HL-60 (cell line): Measurements from ENCODE around the gene MRPS17.

Source experiments
- DNase-seq, 2 experiments: peaks; one replicate each; pipeline ENCODE4 v3.0.0-alpha.2; 2010 to 2020; ENCODE audit warnings: low read depth in 1 of 2, low spot score in 1 of 2
- H3K27ac ChIP-seq: fragments of 250-450 bp; sonication (Bioruptor Pico); replicated peaks from 2 replicates; pipeline ENCODE4 v1.5.1; 2020; ENCODE audit warnings: mild to moderate bottlenecking, moderate library complexity
- H3K27me3 ChIP-seq: fragments of 250-450 bp; sonication (Bioruptor Pico); 2 replicates; pipeline ENCODE4 v1.5.1; 2021; ENCODE audit warnings: mild to moderate bottlenecking, moderate library complexity; ENCODE audit not compliant: insufficient read depth, poor library complexity, severe bottlenecking
- H3K4me3 ChIP-seq: replicated peaks from 2 replicates; pipeline ENCODE4 v1.5.1; 2011; ENCODE audit warnings: mild to moderate bottlenecking, control low read depth, low read length; ENCODE audit not compliant: insufficient read depth
- CTCF ChIP-seq: IDR thresholded peaks from one replicate; pipeline ENCODE4 v1.5.1; 2011; ENCODE audit warnings: low read length, control low read depth, inconsistent platforms; ENCODE audit not compliant: insufficient read depth
- GABPA ChIP-seq: IDR thresholded peaks from 2 replicates; pipeline ENCODE4 v1.6.1; 2012; ENCODE audit warnings: low read depth
- POLR2AphosphoS5 ChIP-seq: IDR thresholded peaks from 2 replicates; pipeline ENCODE4 v1.6.1; 2012; ENCODE audit warnings: low read depth
- REST ChIP-seq: IDR thresholded peaks from 2 replicates; pipeline ENCODE4 v1.6.1; 2012; ENCODE audit warnings: low read depth; ENCODE audit not compliant: insufficient replicate concordance
- SPI1 ChIP-seq: IDR thresholded peaks from 2 replicates; pipeline ENCODE4 v1.6.1; 2012; ENCODE audit warnings: low read depth, mild to moderate bottlenecking, borderline replicate concordance

MRPS17 gene

GRCh38 chr7:55962014-55962413 is 10.3 kb downstream of the MRPS17 start:
- TF ChIP-seq SPI1: no peak
- no peak overlapping the region for H3K27ac ChIP-seq
- DNase-seq: no peak
- H3K4me3 ChIP-seq: no peak overlapping the region
- H3K27me3 ChIP-seq: no peaks in the 10 kb centered on the region

- no peak for TF ChIP-seq SPI1
- TF ChIP-seq GABPA: no peak
- TF ChIP-seq REST: no peak
- TF ChIP-seq CTCF: no peak
- TF ChIP-seq POLR2AphosphoS5: no peak
- H3K27ac ChIP-seq: peak overlapping the region; percentile 30; the same call in 1 of the 2 replicates
- no peak for DNase-seq
- H3K4me3 ChIP-seq: peak overlapping the region; percentile 63
- H3K27me3 ChIP-seq: no peaks in the 10 kb centered on the region
Observed at GRCh38 chr7:55963584-55964168, 12.0 kb downstream of the MRPS17 start.

GRCh38 chr7:55964261-55965099 is 12.8 kb downstream of the MRPS17 start, which contains the start of gene NIPSNAP2:
Gene NIPSNAP2, plus strand, starts transcription at chr7:55964585. Its CDS starts 25 bp downstream, at chr7:55964610.
- DNase-seq: peak; percentile 26 to 55
- H3K27me3 ChIP-seq: no peaks in the 10 kb centered on the region
- TF ChIP-seq POLR2AphosphoS5 (no peak), GABPA (no peak), REST (no peak), CTCF (no peak), SPI1 (no peak)
- peak within 1 kb of the TSS; percentile 50 for H3K27ac ChIP-seq
- peak within 1 kb of the TSS; percentile 63 for H3K4me3 ChIP-seq

- Histone ChIP-seq H3K4me3 (peak overlapping the region; percentile 63), H3K27me3 (no peaks in the 10 kb centered on the region), H3K27ac (peak overlapping the region; percentile 50)
- no peak for DNase-seq
- TF ChIP-seq POLR2AphosphoS5 (no peak), GABPA (no peak), REST (no peak), CTCF (no peak), SPI1 (no peak)
Observed at GRCh38 chr7:55965100-55965470, 13.4 kb downstream of the MRPS17 start.
